ENCODE results near the gene PDE4D. TPM values are rescaled to one million over a fixed set of nuclear protein-coding genes. Genes with fewer than 3 reads are reported as not detected.
"Not testable (repeated sequence)": the region's sequence is repeated elsewhere in the genome, so short reads cannot be mapped to it uniquely, and the experiment has no call there.

PDE4D gene
- total RNA-seq, 1 donor from 2014 or later = 34.5 TPM

GRCh38 chr5:59786334-59786805 lies 107.2 kb downstream of the PDE4D start:
- no peak for TF ChIP-seq CTCF (IDR thresholded peaks at IDR 0.05; ENCODE audit: borderline replicate concordance)
- no peaks in the 10 kb centered on the region for H3K27me3 ChIP-seq (ENCODE audit: low read depth)
- DNase-seq = no peak
- no peaks in the 10 kb centered on the region for H3K9me3 ChIP-seq (replicated peaks)
- intact Hi-C loops (cut with micrococcal nuclease) = loop anchor here (10.0 kb wide), 1 partner anchor 402 kb away; no protein-coding TSS in a partner anchor
- H3K4me1 ChIP-seq = no peaks in the 10 kb centered on the region
- H3K36me3 ChIP-seq = no peaks in the 10 kb centered on the region
- H3K4me3 ChIP-seq = no peak overlapping the region
- H3K27ac ChIP-seq (replicated peaks) = no peak overlapping the region

GRCh38 chr5:59785676-59786333 lies 107.7 kb downstream of the PDE4D start:
- H3K27ac ChIP-seq (replicated peaks) = no peak overlapping the region
- H3K4me3 ChIP-seq = no peak overlapping the region
- DNase-seq = no peak
- no peaks in the 10 kb centered on the region for H3K27me3 ChIP-seq (ENCODE audit: low read depth)
- no peaks in the 10 kb centered on the region for H3K9me3 ChIP-seq (replicated peaks)
- H3K36me3 ChIP-seq = no peaks in the 10 kb centered on the region
- no peaks in the 10 kb centered on the region for H3K4me1 ChIP-seq
- intact Hi-C loops (cut with micrococcal nuclease) = loop anchor here (10.0 kb wide), 1 partner anchor 401 kb away; no protein-coding TSS in a partner anchor
- TF ChIP-seq CTCF (IDR thresholded peaks at IDR 0.05; ENCODE audit: borderline replicate concordance) = no peak

- H3K4me1 ChIP-seq; H3K27me3 ChIP-seq (ENCODE audit: low read depth); H3K4me3 ChIP-seq; H3K9me3 ChIP-seq (replicated peaks); H3K36me3 ChIP-seq; H3K27ac ChIP-seq (replicated peaks); DNase-seq: not testable (repeated sequence)
- intact Hi-C loops (cut with micrococcal nuclease) = loop anchor here (10.0 kb wide), 1 partner anchor 400 kb away; no protein-coding TSS in a partner anchor
Observed at GRCh38 chr5:59784708-59785107, 108.8 kb downstream of the PDE4D start.

- H3K9me3 ChIP-seq (replicated peaks) = no peaks in the 10 kb centered on the region
- H3K4me1 ChIP-seq = no peaks in the 10 kb centered on the region
- no peak overlapping the region for H3K27ac ChIP-seq (replicated peaks)
- H3K36me3 ChIP-seq = no peaks in the 10 kb centered on the region
- TF ChIP-seq CTCF (IDR thresholded peaks at IDR 0.05; ENCODE audit: borderline replicate concordance) = no peak
- no peak overlapping the region for H3K4me3 ChIP-seq
- intact Hi-C loops (cut with micrococcal nuclease) = loop anchor here (10.0 kb wide), 1 partner anchor 398 kb away; no protein-coding TSS in a partner anchor
- H3K27me3 ChIP-seq (ENCODE audit: low read depth) = no peaks in the 10 kb centered on the region
- DNase-seq = no peak
Observed at GRCh38 chr5:59783264-59783663, 110.3 kb downstream of the PDE4D start.

GRCh38 chr5:59782856-59783255 lies 110.7 kb downstream of the PDE4D start:
- intact Hi-C loops (cut with micrococcal nuclease) = loop anchor here (10.0 kb wide), 1 partner anchor 398 kb away; no protein-coding TSS in a partner anchor
- H3K4me1 ChIP-seq = no peaks in the 10 kb centered on the region
- no peak for DNase-seq
- H3K36me3 ChIP-seq = no peaks in the 10 kb centered on the region
- TF ChIP-seq CTCF (IDR thresholded peaks at IDR 0.05; ENCODE audit: borderline replicate concordance) = no peak
- no peaks in the 10 kb centered on the region for H3K27me3 ChIP-seq (ENCODE audit: low read depth)
- no peak overlapping the region for H3K4me3 ChIP-seq
- H3K9me3 ChIP-seq (replicated peaks) = no peaks in the 10 kb centered on the region
- H3K27ac ChIP-seq (replicated peaks) = no peak overlapping the region

GRCh38 chr5:59779453-59779852 lies 114.1 kb downstream of the PDE4D start:
- H3K27me3 ChIP-seq (ENCODE audit: low read depth) = no peaks in the 10 kb centered on the region
- no peaks in the 10 kb centered on the region for H3K36me3 ChIP-seq
- H3K4me3 ChIP-seq = no peak overlapping the region
- no peaks in the 10 kb centered on the region for H3K4me1 ChIP-seq
- intact Hi-C loops (cut with micrococcal nuclease) = no loop called here
- no peak for DNase-seq
- H3K27ac ChIP-seq (replicated peaks) = no peak overlapping the region
- H3K9me3 ChIP-seq (replicated peaks) = no peaks in the 10 kb centered on the region
- TF ChIP-seq CTCF (IDR thresholded peaks at IDR 0.05; ENCODE audit: borderline replicate concordance) = no peak

Measured in left ventricle myocardium inferior (tissue), 1 donor.